Kidney epithelial cell (primary cell): ENCODE measurements around the gene ENC1. TPM values are rescaled to one million over a fixed set of nuclear protein-coding genes. Genes with fewer than 3 reads are reported as not detected.

ENCODE experiments used
- total RNA-seq: library from RNA; depleted of rRNA; stranded (reverse); fragments of >200 nt; gene quantifications from 2 replicates; pipeline ENCODE4 v1.2.3, GENCODE V29; 2015

The ENC1 gene
- total RNA-seq, 1 donor from 2014 or later: 72.5 TPM

Other genes with a start within 250 kb of the ENC1 start
- gene HEXB, start 44.5 kb upstream of the ENC1 start, total RNA-seq: 101 and 122 TPM in 2 replicates
- gene GFM2, start 126.4 kb upstream of the ENC1 start, total RNA-seq: 33.1 and 35.7 TPM in 2 replicates
- gene NSA2, start 126.5 kb upstream of the ENC1 start, total RNA-seq: 94.1 and 145 TPM in 2 replicates
- 16.3 and 18.8 TPM in 2 replicates for gene FAM169A, start 225.7 kb upstream of the ENC1 start, total RNA-seq